Limb (tissue), 2 donors: ENCODE results near the gene SLC38A2.

Source experiments
- DNase-seq, 2 donors: peaks; one replicate each; pipeline ENCODE4 v3.0.0-alpha.2; 2016; ENCODE audit errors: extremely low spot score in 2 of 2

SLC38A2 gene

DNA sequence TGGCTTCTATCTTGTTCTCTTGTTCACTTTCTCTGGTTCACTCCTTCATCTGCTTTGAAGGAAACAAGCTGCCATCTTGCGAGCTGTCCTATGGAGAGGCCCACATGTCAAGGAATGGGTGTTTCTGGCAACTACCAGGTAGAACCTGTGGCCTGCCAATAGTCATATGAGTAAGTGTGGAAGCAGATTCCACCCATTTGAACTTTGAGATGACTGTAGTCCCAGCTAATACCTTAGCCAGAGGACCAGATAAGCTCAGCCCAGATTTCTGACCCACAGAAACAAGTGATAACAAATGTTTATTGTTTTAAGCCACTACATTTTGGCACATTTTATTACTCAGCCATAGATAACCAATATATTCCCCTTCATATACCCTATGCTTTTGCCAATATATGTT is 4.0 kb upstream of the SLC38A2 start:
- no peak for DNase-seq

DNA sequence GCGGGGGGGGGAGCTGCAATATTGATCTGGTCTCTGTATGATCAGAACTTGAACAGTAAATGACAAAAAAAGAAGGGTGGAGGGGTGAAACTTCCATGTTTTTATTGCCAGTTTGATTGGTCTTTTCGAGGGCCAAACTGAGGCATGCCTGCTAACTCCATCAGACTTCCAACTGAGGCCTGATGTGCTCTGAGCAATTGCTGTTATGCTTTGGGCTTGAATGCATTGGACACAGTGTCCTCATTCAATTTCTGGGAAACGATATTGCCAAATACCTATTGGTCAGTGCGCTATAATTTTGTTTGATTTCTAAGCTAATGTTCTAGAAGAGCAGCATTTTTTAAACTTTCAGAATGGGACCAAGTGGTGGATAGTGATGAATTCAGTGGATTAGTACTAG is 2.1 kb upstream of the SLC38A2 start:
- no peak for DNase-seq

DNA sequence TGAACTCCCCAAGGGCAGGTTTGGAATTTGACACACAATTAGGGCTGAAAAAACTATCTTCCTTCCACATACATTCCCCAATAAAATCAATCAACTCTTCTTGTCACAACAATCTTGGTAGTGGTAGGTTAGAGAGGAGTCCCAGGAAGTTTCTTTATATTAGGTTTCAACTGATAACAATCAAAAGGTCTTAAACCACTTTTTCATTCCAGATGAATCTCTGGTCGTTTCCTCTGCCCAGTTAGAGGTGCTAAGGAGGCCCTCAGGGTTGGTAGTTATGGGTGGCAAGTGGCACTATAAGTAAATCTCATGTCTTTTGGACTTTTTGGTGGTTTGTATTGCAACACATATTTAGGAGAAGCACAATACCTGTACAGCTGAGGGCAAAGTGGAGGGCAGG is 1.7 kb upstream of the SLC38A2 start:
- DNase-seq, result no peak

DNA sequence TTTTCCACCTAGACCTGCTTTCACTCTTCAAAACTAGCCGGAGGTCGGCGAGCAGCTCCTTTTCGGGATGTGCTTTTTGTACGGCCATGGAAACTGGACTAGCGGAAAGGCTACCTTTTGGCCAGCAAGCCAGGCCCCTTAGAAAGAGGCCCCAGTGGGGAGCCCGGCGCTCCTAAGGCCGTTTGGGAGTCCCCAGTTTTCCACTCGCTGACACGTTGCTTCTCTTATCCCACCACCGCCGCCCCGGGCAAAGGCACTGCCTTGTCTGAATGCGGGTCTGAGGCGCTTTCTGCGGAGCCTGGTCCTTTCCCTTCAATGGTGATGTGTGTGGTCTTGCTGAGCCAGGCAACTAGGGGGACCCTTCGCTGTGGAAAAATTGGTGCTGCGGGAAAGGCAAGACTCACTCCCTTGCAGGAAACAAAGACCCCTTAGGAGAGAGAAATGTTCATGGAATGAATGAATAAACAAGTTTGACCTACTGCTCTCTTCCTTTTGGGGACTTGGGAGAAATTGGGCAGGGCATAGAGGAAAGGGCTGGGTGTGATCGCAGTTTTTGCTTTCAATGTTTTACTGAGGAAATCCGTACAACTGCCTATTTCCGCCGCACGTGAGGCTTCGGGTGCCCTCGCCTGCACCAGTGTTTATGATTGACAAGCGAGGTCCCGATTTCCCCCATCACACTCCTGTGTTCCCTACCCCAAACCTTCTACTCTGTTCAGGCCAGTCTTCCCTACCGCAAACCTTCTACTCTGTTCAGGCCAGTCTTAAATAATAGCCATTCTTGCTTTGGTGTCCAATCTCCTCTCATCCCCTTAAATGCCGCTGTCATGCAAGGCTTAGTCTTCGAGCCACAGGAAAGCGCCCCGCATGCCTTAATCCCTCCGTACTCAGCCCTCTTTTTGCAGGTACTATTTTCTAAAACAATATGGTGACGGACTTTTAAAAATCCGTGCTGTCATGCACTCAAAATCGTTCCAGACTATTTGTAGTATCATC is 1.0 kb upstream of the SLC38A2 start:
- DNase-seq, result peak; percentile 55 to 82

DNA sequence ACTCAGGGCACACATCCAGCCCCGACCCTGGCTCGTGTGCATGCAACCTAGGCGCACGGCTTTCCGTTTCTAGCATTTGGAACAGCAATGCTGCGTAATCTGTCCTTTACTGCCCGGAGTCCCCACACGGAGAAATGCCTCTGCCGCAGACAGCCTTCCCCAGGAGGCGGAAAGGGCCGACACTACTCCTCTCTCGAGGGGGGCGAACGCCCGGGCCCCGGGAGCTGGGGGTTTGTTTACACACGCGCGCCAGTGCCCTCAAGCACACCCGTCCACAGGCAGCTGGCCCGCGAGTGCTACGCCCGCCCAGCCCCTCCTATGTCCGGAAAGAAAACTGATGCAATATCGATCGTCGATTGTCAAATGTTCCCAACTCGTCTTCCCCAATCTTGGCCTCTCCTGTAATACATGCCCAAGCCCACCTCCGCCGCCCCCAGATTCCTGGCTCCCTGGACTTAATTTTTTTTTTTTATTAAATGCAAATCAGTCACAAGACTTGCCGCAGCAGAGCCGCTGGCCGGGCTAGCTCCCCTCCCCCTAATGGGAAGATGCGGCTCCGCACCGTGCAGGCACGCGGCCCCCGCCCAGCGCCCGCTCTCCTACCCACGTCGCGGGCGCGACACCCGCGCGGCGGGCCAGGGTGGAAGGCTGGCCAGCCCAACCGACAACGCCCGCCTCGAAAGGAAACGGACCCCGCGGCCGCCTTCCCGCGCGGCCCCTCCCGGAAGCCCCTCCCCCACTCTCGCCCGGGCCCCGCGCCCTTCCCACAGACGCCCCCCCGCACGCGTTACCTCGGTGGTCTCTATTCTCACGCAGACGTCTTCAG is 642 bp downstream of the SLC38A2 start:
- peak in 1 of 2 donors; percentile 85 for DNase-seq

DNA sequence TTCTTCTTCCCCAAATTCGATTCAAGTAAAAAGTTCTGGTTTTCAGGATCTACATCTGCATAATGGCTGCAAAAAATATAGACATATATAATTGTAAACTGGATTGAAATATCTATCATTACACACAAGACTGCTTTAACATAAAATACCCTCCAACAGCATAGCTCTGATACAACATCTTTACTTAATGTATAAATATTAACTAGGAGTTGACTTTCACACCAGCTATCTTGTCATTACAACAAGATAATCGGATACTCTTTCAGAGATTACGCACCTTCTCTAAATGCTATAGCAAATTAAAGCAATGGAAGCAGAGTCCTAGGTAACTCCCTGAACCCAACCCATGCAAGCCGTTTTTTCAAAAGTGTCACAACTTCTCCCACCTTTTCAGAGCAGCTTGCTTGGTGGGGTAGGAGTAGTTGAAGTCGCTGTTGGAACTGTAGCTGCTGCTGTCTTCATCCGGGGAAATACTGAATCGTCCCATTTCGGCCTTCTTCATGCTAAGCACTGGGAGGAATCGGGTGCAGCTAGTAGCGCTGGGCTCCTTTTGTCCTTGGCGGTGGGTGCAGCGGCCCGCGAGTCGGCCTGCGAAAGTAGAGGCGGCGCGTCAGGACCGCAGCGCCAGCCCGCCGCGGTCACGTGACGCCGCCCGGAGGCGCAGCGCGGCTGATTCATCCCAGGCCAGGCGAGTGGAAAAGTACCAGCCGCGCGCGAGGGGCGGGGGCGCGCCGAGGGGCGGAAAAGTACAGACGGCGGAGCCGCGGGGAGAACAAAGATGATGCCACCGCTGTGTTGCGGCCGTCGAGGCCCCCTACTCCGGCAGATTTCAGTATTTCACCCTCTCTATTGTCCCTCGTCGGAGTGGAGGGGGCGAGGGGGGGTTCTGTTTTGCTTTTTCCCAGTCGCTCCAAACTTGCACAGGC is 1.5 kb downstream of the SLC38A2 start:
- peak; percentile 84 to 95 for DNase-seq

DNA sequence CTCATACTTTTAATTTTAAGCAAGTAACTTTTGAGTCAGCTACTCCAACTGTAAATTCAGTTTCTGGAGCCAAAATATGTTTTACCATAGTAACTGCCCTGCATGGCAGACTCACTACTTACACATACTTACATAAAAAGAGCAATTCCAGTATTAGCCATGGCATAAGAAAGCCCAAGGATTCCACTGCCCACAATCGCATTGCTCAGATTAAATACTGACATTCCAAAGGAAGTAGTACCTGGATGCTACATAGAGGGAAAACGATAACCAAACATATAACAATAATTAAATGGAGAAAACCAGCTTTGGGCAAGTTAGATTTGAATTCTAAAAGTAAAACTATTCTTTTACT is 2.2 kb downstream of the SLC38A2 start:
- DNase-seq, result no peak

DNA sequence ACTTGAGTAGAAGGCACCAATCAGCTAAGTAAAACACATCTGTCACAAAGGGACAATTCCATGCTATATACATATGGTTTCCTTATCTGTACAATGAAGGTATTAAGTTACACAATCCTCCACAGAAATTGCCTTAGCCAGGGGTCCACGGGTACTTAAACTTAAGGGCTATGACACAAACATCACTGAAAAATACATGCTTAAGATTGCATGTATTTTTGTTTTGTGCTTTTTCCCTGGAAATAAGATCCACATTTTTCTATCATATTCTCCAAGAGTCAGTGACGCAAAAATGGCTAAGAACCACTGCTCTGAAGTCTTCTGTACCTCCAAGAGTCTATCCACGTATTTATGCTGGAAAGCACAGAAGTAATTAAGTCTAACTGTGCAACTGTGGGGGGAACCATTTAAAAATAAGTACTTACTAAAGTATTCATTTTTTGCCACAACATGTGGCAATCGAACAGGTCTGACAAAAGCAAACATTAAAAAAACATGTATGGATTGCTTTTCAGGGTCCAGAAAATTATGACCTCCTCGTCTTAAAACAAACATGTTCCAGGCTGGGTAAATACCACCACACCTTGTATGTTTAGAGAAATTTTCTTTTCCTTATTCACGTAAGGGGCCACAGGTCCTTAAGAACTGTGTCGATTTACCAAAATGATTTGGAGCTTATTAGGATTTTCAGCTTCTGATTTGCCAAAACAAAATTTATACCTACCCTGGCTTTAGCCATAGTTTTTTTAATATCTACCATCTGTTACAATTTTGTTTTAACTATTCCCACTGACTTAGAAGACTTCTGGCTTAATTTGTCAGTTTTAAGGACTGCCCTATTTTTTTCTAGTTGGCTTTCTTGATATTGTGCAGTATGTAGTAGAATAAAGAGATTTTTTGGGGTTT is 2.8 kb downstream of the SLC38A2 start:
- no peak for DNase-seq

DNA sequence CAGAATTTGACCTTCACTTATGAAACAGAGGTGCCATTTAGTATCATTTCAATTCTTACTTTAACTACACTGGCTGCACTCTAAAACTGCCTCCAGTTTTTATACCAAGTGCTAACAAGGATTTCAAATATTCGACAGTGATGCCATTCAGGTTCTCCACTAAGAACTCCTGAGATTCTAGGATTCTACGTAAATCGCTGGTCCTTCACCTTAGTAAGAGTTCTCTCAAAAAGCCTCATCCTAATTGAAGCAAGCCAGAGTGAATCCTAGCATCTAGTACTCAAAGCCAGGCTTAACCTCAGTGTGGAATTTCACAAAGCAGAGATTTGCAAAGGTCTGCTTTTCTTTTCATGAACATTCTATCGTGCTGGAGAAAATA is 3.5 kb downstream of the SLC38A2 start:
- DNase-seq, result no peak

DNA sequence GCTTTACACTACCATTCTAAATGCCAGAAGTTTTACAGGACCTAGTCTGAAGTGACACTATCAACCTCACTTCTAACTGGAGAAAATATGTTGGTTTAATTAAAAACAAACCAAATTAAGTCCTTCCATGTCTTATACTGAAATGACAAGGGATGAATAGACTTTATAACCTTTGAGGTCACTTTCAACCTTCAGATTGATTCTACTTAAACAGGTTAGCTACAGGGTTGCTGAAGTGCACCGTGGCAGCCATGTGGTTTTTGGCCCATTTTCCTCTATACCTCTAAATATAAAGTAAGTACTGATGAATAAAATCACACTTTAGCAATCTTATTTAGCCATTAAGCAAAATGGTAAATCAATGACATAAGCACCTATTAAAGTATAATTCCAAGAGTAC is 3.9 kb downstream of the SLC38A2 start:
- DNase-seq, result no peak

DNA sequence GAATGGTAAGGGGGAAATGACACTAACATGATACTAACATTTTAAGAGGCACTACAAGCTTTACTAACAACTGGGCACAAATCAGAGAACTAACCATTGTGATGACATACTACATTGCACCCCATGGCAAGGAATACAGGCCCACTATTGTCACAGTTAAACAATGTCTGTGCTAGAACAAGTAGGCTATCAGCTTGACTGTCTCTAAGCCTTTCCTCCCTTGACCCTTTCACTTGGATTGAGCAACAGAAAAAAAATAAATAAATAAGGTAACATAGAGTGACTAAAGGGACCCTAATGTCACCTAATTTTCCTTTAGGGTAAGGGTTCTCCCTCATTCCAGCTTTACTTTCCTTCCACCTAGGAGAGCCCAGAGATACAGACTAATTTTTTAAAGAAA is 4.4 kb downstream of the SLC38A2 start:
- DNase-seq, result no peak

DNA sequence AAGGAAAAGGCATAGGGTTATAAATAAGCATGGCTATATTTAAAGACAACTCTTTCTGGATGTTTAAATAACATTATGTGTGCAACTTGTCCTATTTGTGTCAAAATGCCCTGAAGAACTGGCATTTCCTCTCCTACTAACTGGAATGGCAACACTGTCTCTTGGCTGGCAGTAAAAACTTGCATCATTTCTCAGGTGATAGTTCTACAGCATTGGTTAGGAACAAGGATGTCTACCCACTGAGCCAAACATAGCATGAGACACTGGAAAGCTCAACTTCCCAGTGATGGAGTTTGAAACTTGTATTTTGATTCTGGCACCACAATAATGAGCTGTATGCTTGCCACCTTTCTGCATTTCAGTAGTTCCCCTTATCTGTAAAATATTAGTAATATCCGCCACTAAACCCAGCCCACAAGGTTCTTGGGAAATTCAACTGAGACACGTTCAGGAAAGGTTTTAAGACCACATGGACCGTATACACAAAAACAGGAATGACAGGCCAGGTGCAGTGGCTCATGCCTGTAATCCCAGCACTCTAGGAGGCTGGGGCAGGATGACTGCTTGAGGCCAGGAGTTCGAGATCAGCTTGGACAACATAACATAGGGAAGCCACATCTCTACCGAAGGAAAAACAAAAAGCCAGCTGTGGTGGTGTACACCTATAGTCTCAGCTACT is 5.1 kb downstream of the SLC38A2 start:
- DNase-seq, result no peak

DNA sequence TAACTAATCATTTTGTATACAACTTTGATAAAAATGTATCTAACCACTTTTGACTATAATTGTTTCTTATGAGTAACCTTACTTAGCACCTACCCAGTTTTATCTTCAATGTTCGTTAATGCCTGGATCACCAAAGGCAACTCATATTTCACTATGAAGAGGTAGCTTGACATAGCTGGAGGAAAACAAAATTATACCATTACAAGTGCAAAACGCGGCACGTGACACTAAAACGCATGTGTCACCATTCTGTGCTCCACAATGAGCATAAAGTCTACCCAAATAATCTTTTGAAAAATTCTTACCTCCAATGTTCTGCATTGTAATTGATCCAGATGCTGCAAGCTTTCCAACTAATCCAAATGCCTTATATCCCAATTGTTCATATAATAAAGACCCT is 5.8 kb downstream of the SLC38A2 start:
- DNase-seq, result no peak

DNA sequence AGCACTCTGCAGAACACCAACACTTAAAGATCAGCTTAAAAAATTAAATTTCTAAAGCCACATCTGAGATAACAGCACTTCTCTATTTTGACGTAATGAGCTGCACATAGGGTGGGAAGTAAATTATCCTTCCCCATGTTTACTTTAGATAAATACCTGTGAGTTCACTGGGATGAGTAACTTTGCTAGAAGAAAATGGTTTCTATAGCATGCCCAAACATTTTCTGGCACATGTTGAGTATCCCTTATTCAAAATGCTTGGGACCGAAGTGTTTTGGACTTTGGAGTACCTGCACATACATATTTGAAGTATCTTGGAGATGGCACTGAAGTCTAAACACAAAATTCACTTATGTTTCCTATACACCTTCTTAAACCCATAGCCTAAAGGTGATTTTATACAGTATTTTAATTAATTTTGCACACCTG is 6.6 kb downstream of the SLC38A2 start:
- no peak for DNase-seq

DNA sequence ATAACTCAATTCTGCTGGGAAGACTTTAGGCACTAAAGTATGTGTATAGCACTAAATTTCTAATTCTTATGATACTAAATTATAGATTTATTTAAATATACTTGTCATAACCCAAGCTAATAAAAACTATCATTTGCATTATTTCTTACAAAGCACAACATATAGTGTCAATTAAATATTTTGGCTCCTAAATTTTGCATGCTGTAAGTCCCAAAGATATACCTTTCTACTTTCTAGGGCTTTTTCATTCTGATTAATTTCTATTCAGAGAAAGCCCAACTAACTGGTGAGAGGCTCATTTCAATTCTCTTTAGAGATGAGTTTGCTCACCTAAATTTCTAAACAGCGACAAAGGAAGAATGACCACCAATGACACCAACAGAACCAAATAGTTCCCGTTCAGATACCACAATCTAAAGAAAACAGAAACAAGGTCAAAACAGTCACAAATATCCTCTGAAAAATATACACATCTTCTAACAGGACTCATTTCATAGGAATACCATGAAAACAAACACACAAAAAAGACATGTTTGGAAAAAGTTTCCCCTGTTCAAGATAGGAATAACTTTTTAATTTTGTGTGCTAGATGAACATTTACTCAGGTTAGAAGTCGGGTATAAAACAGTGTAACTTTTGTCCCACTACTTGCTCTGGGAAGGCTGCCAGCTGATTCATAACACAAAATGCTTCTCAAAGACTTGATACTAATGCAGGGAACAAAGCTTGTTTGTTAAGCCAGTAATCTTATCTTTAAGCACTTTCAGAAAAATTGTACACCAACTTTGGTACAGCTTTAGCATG is 7.6 kb downstream of the SLC38A2 start:
- no peak for DNase-seq

DNA sequence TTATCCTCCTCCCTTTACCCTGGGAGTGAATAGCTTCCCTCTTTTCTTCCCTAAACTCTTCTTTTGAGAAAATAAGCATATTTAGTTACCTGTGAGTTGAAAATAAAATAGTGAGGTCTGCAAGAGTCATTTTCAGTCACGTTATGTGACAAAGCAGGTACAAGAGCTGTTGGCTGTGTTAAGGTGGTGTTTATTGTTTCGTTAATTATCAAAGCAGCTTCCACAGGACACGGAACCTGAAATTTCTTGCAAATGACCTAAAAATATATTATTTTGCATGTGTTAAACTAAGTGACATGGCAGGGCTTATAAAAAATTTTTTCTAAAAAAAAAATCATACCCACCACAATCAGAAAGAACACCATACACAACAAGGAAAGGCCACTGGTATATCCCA is 8.3 kb downstream of the SLC38A2 start:
- DNase-seq, result no peak

DNA sequence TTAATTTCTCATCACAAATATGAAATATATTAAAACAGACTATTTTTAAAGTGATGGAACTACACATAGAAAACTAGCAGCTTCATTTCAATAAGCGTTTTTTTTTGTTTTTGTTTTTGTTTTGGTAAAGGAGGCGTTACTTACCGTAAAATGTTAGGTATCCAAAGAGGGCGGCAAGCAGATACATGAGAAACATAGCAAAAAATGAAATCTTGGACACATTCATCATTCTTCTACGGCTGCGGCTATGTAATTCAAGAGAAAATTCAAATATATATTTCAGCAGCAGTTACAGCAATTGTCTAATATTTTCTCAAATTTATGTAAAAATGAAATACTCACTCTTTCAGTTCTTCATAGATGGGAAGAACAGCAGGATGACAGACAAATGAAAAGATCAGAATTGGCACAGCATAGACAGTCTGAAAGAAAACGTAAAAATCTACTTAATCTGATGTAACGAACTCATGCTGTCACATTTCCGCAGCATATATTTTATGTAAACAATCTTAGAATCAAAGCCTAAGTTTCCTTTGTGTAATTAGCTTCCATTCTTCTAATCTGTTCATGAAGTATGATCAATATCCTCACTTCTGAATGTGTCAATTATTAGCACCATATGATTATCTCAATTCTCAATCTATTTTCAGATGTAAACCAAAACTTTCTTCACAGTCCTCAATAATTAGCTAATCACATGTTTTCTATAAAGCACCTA is 8.8 kb downstream of the SLC38A2 start:
- no peak for DNase-seq

DNA sequence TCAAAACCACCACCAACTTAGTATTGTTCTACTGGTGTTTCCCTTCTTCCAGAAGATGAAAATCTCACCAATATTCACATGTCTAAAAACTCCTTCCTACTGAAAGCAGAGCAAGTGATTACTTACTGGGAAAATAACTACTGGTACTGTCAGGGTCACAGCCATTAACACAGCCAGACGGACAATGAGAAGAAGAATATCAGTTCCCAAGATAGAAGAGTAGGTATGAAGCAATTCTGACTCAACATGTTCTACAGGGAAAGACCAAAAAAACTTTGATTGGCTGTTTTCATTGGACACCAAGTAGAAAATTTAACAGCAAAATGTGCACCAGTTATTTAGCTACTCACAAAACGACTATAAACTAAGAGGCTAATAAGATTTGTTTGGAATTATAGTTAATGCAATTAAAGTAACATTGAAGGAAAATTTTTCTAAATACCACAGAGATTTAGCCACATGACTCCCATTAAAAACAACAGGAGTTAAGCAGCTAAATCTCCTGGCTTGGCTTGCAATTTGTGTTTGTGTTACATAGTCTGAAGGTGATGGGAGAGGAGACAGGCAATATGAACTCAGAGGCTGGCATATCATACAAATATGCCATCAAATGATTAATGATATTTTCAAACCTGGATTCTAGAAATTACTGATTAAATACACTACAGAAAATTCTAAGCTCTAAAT is 9.5 kb downstream of the SLC38A2 start:
- DNase-seq, result no peak
